Hindlimb muscle (tissue), 1 donor: ENCODE data around the gene PROX2. TPM values are rescaled to one million over a fixed set of nuclear protein-coding genes. Genes with fewer than 3 reads are reported as not detected.
A peak's percentile ranks its signal among the peaks of the same experiment; 100 is the strongest.

Experiments
- DNase-seq: peaks from one replicate; pipeline ENCODE4 v3.0.0-alpha.2; 2013
- polyA plus RNA-seq: library from polyadenylated mRNA; unstranded; fragments of 120-200 nt; gene quantifications from one replicate; pipeline ENCODE4 v1.2.1, GENCODE V29; 2013; ENCODE audit not compliant: insufficient read length

Gene PROX2
- polyA plus RNA-seq, 1 donor, result 0.71 TPM

GRCh38 chr14:74875204-74875603 lies 741 bp downstream of the PROX2 start:
- no peak for DNase-seq

GRCh38 chr14:74871819-74872218 lies 4.1 kb downstream of the PROX2 start:
- no peak for DNase-seq

- no peak for DNase-seq
Measured at GRCh38 chr14:74868739-74869138, 7.2 kb downstream of the PROX2 start.

- no peak for DNase-seq
Measured at GRCh38 chr14:74867673-74868072, 8.3 kb downstream of the PROX2 start.

- DNase-seq, result no peak
Measured at GRCh38 chr14:74866708-74867389, 9.1 kb downstream of the PROX2 start.

GRCh38 chr14:74865156-74865555 lies 10.8 kb downstream of the PROX2 start:
- no peak for DNase-seq

- no peak for DNase-seq
Measured at GRCh38 chr14:74864198-74864597, 11.7 kb downstream of the PROX2 start.

- DNase-seq, result no peak
Measured at GRCh38 chr14:74863274-74863673, 12.7 kb downstream of the PROX2 start.

GRCh38 chr14:74861734-74862090 lies 14.2 kb downstream of the PROX2 start:
- DNase-seq, result no peak

- DNase-seq, result peak; percentile 81
Measured at GRCh38 chr14:74860899-74861733, 14.8 kb downstream of the PROX2 start.

- no peak for DNase-seq
Measured at GRCh38 chr14:74859757-74860552, 16.0 kb downstream of the PROX2 start.

- no peak for DNase-seq
Measured at GRCh38 chr14:74858022-74858421, 17.9 kb downstream of the PROX2 start.

- no peak for DNase-seq
Measured at GRCh38 chr14:74856366-74856765, 19.6 kb downstream of the PROX2 start.

- no peak for DNase-seq
Measured at GRCh38 chr14:74855945-74856344, 20.0 kb downstream of the PROX2 start.

GRCh38 chr14:74855021-74855420 lies 20.9 kb downstream of the PROX2 start:
- no peak for DNase-seq

GRCh38 chr14:74853581-74853980 lies 22.4 kb downstream of the PROX2 start:
- DNase-seq, result no peak

GRCh38 chr14:74852922-74853530 lies 22.9 kb downstream of the PROX2 start:
- no peak for DNase-seq

- DNase-seq, result no peak
Measured at GRCh38 chr14:74848768-74849167, 27.2 kb downstream of the PROX2 start.

- no peak for DNase-seq
Measured at GRCh38 chr14:74846968-74847665, 28.8 kb downstream of the PROX2 start.

- DNase-seq, result peak; percentile 55
Measured at GRCh38 chr14:74846168-74846567, 29.8 kb downstream of the PROX2 start.

GRCh38 chr14:74843653-74844052 lies 32.3 kb downstream of the PROX2 start:
- no peak for DNase-seq
